PC-3 (cell line): ENCODE data around the gene CD19. TPM values are rescaled to one million over a fixed set of nuclear protein-coding genes. Genes with fewer than 3 reads are reported as not detected.

Source experiments
- ATAC-seq: fragments of 200-7000 bp; cut with Tn5 transposase; 2 replicates; pipeline ENCODE4 v1.9.1; 2020; ENCODE audit warnings: mild to moderate bottlenecking, moderate library complexity
- BruUV-seq: library from RNA; stranded (reverse); fragments of 400-500 nt; replicated peaks from 2 replicates; lab custom pipeline; 2021; lab: Mats Ljungman, UMichigan
- CTCF ChIA-PET: fragments of 300-600 bp; sonication (Branson Sonifier 250); formaldehyde crosslinking; loops from one replicate; lab custom pipeline; 2022; ENCODE audit warnings: antibody characterized with exemption; lab: Charles Lee
- POLR2A ChIA-PET: fragments of 300-600 bp; sonication (Branson Sonifier 250); formaldehyde crosslinking; loops from one replicate; lab custom pipeline; 2022; ENCODE audit warnings: antibody characterized with exemption; ENCODE audit not compliant: unreplicated experiment; lab: Charles Lee
- DNase-seq: peaks from one replicate; pipeline ENCODE4 v3.0.0-alpha.2; 2015
- H2AFZ ChIP-seq: fragments of 300-600 bp; sonication (generic); 2 replicates; pipeline ENCODE4 v1.6.0; 2016; ENCODE audit warnings: antibody characterized with exemption, low read length
- H3F3A ChIP-seq: fragments of 300-600 bp; sonication (generic); one replicate; pipeline ENCODE4 v1.6.0; 2017; ENCODE audit warnings: antibody characterized with exemption, low read length, control low read depth, mild to moderate bottlenecking; ENCODE audit not compliant: unreplicated experiment
- H3K27ac ChIP-seq: fragments of 300-600 bp; sonication (generic); 2 replicates; pipeline ENCODE4 v1.5.1; 2016; ENCODE audit warnings: mild to moderate bottlenecking, low read length
- H3K27me3 ChIP-seq: fragments of 300-600 bp; sonication (generic); 2 replicates; pipeline ENCODE4 v1.6.1; 2016; ENCODE audit warnings: low read length, mixed read lengths
- H3K36me3 ChIP-seq: fragments of 300-600 bp; sonication (generic); 2 replicates; pipeline ENCODE4 v1.6.1; 2016; ENCODE audit warnings: low read depth, mixed run types, low read length, mixed read lengths
- H3K4me1 ChIP-seq: fragments of 300-600 bp; sonication (generic); 2 replicates; pipeline ENCODE4 v1.5.1; 2016; ENCODE audit warnings: low read length; ENCODE audit not compliant: insufficient read depth
- H3K4me2 ChIP-seq: fragments of 300-600 bp; sonication (generic); 2 replicates; pipeline ENCODE4 v1.6.0; 2016; ENCODE audit warnings: low read length
- H3K4me3 ChIP-seq: fragments of 300-600 bp; sonication (generic); 2 replicates; pipeline ENCODE4 v1.5.1; 2016; ENCODE audit warnings: mild to moderate bottlenecking, low read length, mixed read lengths
- H3K79me2 ChIP-seq: fragments of 300-600 bp; sonication (generic); 2 replicates; pipeline ENCODE4 v1.6.1; 2017; ENCODE audit warnings: low read length, mixed read lengths
- H3K9ac ChIP-seq: fragments of 300-600 bp; sonication (generic); 2 replicates; pipeline ENCODE4 v1.6.0; 2016; ENCODE audit warnings: mild to moderate bottlenecking, low read length
- H3K9me2 ChIP-seq: fragments of 300-600 bp; sonication (generic); replicated peaks from 2 replicates; pipeline ENCODE4 v1.6.1; 2016; ENCODE audit warnings: mixed run types, low read length, mixed read lengths
- H3K9me3 ChIP-seq: fragments of 300-600 bp; sonication (generic); 2 replicates; pipeline ENCODE4 v1.6.1; 2016; ENCODE audit warnings: low read length, mixed read lengths
- H4K20me1 ChIP-seq: fragments of 300-600 bp; sonication (generic); 2 replicates; pipeline ENCODE4 v1.6.1; 2016; ENCODE audit warnings: low read length, mixed read lengths
- EZH2 ChIP-seq: fragments of 300-600 bp; sonication (generic); IDR thresholded peaks from one replicate; pipeline ENCODE4 v1.6.1; 2017; ENCODE audit warnings: antibody characterized with exemption, mild to moderate bottlenecking, low read length; ENCODE audit not compliant: unreplicated experiment
- EZH2phosphoT487 ChIP-seq: fragments of 300-600 bp; sonication (generic); IDR thresholded peaks from 2 replicates; pipeline ENCODE4 v1.6.1; 2018; ENCODE audit warnings: mild to moderate bottlenecking, antibody characterized with exemption, low read length, borderline replicate concordance
- intact Hi-C: fragments of 100-400 bp; cut with micrococcal nuclease; formaldehyde crosslinking; loops from 2 replicates; pipeline ENCODE4 v1.9.0; 2023
- total RNA-seq: library from RNA; depleted of rRNA; stranded (reverse); fragments of >200 nt; gene quantifications from 2 replicates; pipeline ENCODE4 v1.2.3, GENCODE V29; 2014
- TF ChIP-seq, protein P1 (sequence below): fragments of 300-600 bp; sonication (generic); conservative IDR thresholded peaks from 2 replicates; pipeline ENCODE4 v1.5.1; 2017; ENCODE audit warnings: antibody characterized with exemption, low read depth, mild to moderate bottlenecking, low read length

The CD19 gene
- total RNA-seq, 1 experiment from 2014 or later, result not detected

- ChIA-PET CTCF (no interaction called here), POLR2A (no interaction called here)
- Histone ChIP-seq H4K20me1 (no peaks in the 10 kb centered on the region), H3K4me3 (no peak overlapping the region), H3K36me3 (peaks cover 6% of the 10 kb centered on the region; the same call in 1 of the 2 replicates), H3K27me3 (no peaks in the 10 kb centered on the region), H3K9me3 (no peaks in the 10 kb centered on the region), H3K9ac (no peak overlapping the region), H3K4me2 (no peak overlapping the region), H3K27ac (no peak overlapping the region), H3K79me2 (no peaks in the 10 kb centered on the region), H2AFZ (no peak overlapping the region), H3K9me2 (no peaks in the 10 kb centered on the region), H3K4me1 (no peaks in the 10 kb centered on the region), H3F3A (no peaks in the 10 kb centered on the region)
- no TSS peak for BruUV-seq
- intact Hi-C loops, result no loop called here
- DNase-seq (no peak), ATAC-seq (no peak)
- TF ChIP-seq EZH2, result no peak
- TF ChIP-seq, protein P1, sequence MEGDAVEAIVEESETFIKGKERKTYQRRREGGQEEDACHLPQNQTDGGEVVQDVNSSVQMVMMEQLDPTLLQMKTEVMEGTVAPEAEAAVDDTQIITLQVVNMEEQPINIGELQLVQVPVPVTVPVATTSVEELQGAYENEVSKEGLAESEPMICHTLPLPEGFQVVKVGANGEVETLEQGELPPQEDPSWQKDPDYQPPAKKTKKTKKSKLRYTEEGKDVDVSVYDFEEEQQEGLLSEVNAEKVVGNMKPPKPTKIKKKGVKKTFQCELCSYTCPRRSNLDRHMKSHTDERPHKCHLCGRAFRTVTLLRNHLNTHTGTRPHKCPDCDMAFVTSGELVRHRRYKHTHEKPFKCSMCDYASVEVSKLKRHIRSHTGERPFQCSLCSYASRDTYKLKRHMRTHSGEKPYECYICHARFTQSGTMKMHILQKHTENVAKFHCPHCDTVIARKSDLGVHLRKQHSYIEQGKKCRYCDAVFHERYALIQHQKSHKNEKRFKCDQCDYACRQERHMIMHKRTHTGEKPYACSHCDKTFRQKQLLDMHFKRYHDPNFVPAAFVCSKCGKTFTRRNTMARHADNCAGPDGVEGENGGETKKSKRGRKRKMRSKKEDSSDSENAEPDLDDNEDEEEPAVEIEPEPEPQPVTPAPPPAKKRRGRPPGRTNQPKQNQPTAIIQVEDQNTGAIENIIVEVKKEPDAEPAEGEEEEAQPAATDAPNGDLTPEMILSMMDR, result no peak
- TF ChIP-seq EZH2phosphoT487, result no peak
Observed at GRCh38 chr16:28984091-28984490, 52.3 kb downstream of the CD19 start.

GRCh38 chr16:28984619-28985135, 52.9 kb downstream of the CD19 start, which contains the start of gene LAT:
TSS of gene LAT (plus strand) at chr16:28985052. CDS start at chr16:28985418, 366 bp downstream.
- intact Hi-C loops, result no loop called here
- POLR2A ChIA-PET, result no interaction called here
- H3K4me2 ChIP-seq, result no peak within 1 kb of the TSS
- H3K27me3 ChIP-seq, result no peaks in the 10 kb centered on the region
- H3K9ac ChIP-seq, result no peak within 1 kb of the TSS
- BruUV-seq, result no TSS peak
- ATAC-seq (no peak), DNase-seq (no peak)
- CTCF ChIA-PET, result no interaction called here
- no peaks in the 10 kb centered on the region for H3F3A ChIP-seq
- H3K36me3 ChIP-seq, result peaks cover 6% of the 10 kb centered on the region; the same call in 1 of the 2 replicates
- H3K9me2 ChIP-seq, result no peaks in the 10 kb centered on the region
- no peaks in the 10 kb centered on the region for H3K79me2 ChIP-seq
- H3K4me3 ChIP-seq, result no peak within 1 kb of the TSS
- no peaks in the 10 kb centered on the region for H4K20me1 ChIP-seq
- TF ChIP-seq EZH2phosphoT487, result no peak
- no peak for TF ChIP-seq EZH2
- TF ChIP-seq, protein P1, result no peak
- H3K27ac ChIP-seq, result no peak within 1 kb of the TSS
- H3K4me1 ChIP-seq, result no peaks in the 10 kb centered on the region
- H2AFZ ChIP-seq, result no peak within 1 kb of the TSS
- no peaks in the 10 kb centered on the region for H3K9me3 ChIP-seq

DNA sequence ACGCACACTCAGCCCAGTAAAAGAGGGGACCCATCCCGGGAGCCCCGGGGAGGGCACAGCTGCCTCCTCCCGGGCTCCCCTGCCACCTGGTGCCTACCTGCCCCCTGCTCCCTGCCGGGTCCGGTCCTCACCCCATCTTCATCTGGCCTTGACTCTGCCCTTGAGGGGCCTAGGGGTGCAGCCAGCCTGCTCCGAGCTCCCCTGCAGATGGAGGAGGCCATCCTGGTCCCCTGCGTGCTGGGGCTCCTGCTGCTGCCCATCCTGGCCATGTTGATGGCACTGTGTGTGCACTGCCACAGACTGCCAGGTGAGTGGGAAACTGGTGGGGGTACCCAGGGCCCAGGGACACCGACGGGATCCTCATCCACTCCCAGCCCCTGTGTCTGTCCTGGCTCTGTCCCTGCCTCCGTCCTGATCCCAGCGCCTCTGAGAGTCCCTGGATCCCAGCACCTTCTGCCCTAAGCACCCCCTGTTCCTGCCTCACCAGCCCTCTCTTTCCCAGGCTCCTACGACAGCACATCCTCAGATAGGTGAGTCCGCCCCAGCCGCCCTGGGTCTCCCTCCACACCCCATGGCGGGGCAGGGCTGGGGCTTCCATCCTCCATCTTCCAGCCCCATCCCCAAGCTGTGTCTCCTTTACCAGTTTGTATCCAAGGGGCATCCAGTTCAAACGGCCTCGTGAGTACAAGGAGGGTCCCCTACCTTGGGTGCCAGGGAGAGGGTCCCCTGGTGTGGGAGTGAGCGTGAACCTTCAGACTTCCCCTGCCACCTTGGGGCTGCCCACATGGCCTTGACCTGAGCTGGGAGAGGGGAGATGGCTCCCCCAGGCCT, 53.7 kb downstream of the CD19 start:
- POLR2A ChIA-PET, result no interaction called here
- Histone ChIP-seq H3K4me2 (no peak overlapping the region), H3K9ac (no peak overlapping the region), H3K4me1 (no peaks in the 10 kb centered on the region), H2AFZ (no peak overlapping the region), H3K27me3 (no peaks in the 10 kb centered on the region), H3K9me2 (no peaks in the 10 kb centered on the region), H3K79me2 (no peaks in the 10 kb centered on the region), H3K36me3 (peaks cover 6% of the 10 kb centered on the region; the same call in 1 of the 2 replicates), H4K20me1 (no peaks in the 10 kb centered on the region), H3K9me3 (no peaks in the 10 kb centered on the region), H3F3A (no peaks in the 10 kb centered on the region), H3K27ac (no peak overlapping the region), H3K4me3 (no peak overlapping the region)
- intact Hi-C loops, result no loop called here
- DNase-seq (no peak), ATAC-seq (no peak)
- CTCF ChIA-PET, result no interaction called here
- TF ChIP-seq, protein P1, result no peak
- no peak for TF ChIP-seq EZH2
- TF ChIP-seq EZH2phosphoT487, result no peak
- BruUV-seq, result no TSS peak
